H1 (cell line): Measurements from ENCODE around the gene MMP11. TPM values are rescaled to one million over a fixed set of nuclear protein-coding genes. Genes with fewer than 3 reads are reported as not detected.

Source experiments
- ASH2L ChIP-seq: fragments of 200-600, 300-600 bp; sonication (generic); IDR thresholded peaks from one replicate; pipeline ENCODE4 v1.7.1; 2017; ENCODE audit warnings: low read length
- ATF3 ChIP-seq: IDR thresholded peaks from 2 replicates; pipeline ENCODE4 v1.6.1; 2011; ENCODE audit warnings: low read depth, mild to moderate bottlenecking, low read length; ENCODE audit not compliant: insufficient read depth
- BACH1 ChIP-seq: IDR thresholded peaks from 2 replicates; pipeline ENCODE4 v1.6.1; 2012; ENCODE audit warnings: low read length, improper control_type of control experiment
- BRCA1 ChIP-seq: IDR thresholded peaks from 2 replicates; pipeline ENCODE4 v1.6.1; 2012; ENCODE audit warnings: low read depth, low read length, improper control_type of control experiment
- CBX8 ChIP-seq: fragments of 300-800, 300-1000 bp; sonication (generic); IDR thresholded peaks from 2 replicates; pipeline ENCODE4 v1.7.1; 2016; ENCODE audit warnings: low read depth, low read length, borderline replicate concordance
- EP300 ChIP-seq, 2 experiments: IDR thresholded peaks; 1 replicate in 1 of 2; 2 replicates in 1 of 2; pipeline ENCODE4 v1.6.1; 2011 to 2012; ENCODE audit warnings: low read depth in 2 of 2, low read length in 2 of 2, mild to moderate bottlenecking in 2 of 2, borderline replicate concordance in 1 of 2, inconsistent platforms in 1 of 2, moderate library complexity in 1 of 2
- EZH2 ChIP-seq: fragments of 200-600 bp; sonication (generic); IDR thresholded peaks from 2 replicates; pipeline ENCODE4 v1.7.1; 2012; ENCODE audit warnings: low read depth, mild to moderate bottlenecking, moderate library complexity, low read length, inconsistent platforms; ENCODE audit not compliant: severe bottlenecking
- GABPA ChIP-seq: IDR thresholded peaks from 2 replicates; pipeline ENCODE4 v1.6.1; 2011; ENCODE audit warnings: mild to moderate bottlenecking, low read length, moderate library complexity, borderline replicate concordance; ENCODE audit not compliant: insufficient read depth
- HDAC6 ChIP-seq: IDR thresholded peaks from one replicate; pipeline ENCODE4 v1.7.1; 2012; ENCODE audit warnings: low read depth, mild to moderate bottlenecking, inconsistent platforms, low read length, moderate library complexity
- KDM4A ChIP-seq: IDR thresholded peaks from one replicate; pipeline ENCODE4 v1.7.1; 2012; ENCODE audit warnings: low read depth, mild to moderate bottlenecking, moderate library complexity, low read length, inconsistent platforms; ENCODE audit not compliant: severe bottlenecking
- NANOG ChIP-seq: IDR thresholded peaks from 2 replicates; pipeline ENCODE4 v1.6.1; 2011; ENCODE audit warnings: low read length, low read depth, mild to moderate bottlenecking, inconsistent platforms; ENCODE audit not compliant: insufficient read depth, poor library complexity, severe bottlenecking
- PHF8 ChIP-seq: fragments of 200-600 bp; sonication (generic); conservative IDR thresholded peaks from 2 replicates; pipeline ENCODE4 v1.7.1; 2012; ENCODE audit warnings: low read depth, mild to moderate bottlenecking, inconsistent platforms, low read length, moderate library complexity
- RBBP5 ChIP-seq: IDR thresholded peaks from 2 replicates; pipeline ENCODE4 v1.7.1; 2012; ENCODE audit warnings: low read depth, mild to moderate bottlenecking, inconsistent platforms, low read length, moderate library complexity, borderline replicate concordance
- RFX5 ChIP-seq: IDR thresholded peaks from 2 replicates; pipeline ENCODE4 v1.6.1; 2011; ENCODE audit warnings: low read depth, low read length, improper control_type of control experiment, borderline replicate concordance
- RXRA ChIP-seq: IDR thresholded peaks from 2 replicates; pipeline ENCODE4 v1.6.1; 2011; ENCODE audit warnings: low read depth, mild to moderate bottlenecking, low read length, moderate library complexity; ENCODE audit not compliant: insufficient read depth
- SAP30 ChIP-seq: fragments of 300-600 bp; sonication (generic); IDR thresholded peaks from 2 replicates; pipeline ENCODE4 v1.7.1; 2012; ENCODE audit warnings: low read length, moderate library complexity, mild to moderate bottlenecking, inconsistent platforms; ENCODE audit not compliant: insufficient read depth, insufficient replicate concordance
- SIN3A ChIP-seq, 2 experiments: IDR thresholded peaks in 1 of 2; conservative IDR thresholded peaks in 1 of 2; 2 replicates each; pipeline ENCODE4 v1.6.1; 2011 to 2012; ENCODE audit warnings: low read length in 2 of 2, improper control_type of control experiment in 1 of 2, low read depth in 1 of 2, mild to moderate bottlenecking in 1 of 2
- SIRT6 ChIP-seq: IDR thresholded peaks from one replicate; pipeline ENCODE4 v1.7.1; 2012; ENCODE audit warnings: low read length, inconsistent platforms
- SRF ChIP-seq: IDR thresholded peaks from 2 replicates; pipeline ENCODE4 v1.6.1; 2011; ENCODE audit warnings: mild to moderate bottlenecking, low read depth, low read length, moderate library complexity
- TAF1 ChIP-seq: IDR thresholded peaks from 2 replicates; pipeline ENCODE4 v1.6.1; 2011; ENCODE audit warnings: mild to moderate bottlenecking, low read depth, low read length
- USF2 ChIP-seq: IDR thresholded peaks from 2 replicates; pipeline ENCODE4 v1.6.1; 2011; ENCODE audit warnings: low read length, improper control_type of control experiment
- polyA plus RNA-seq, 7 experiments: library from polyadenylated mRNA; depleted of rRNA in 3 of 7; stranded (reverse) in 5 of 7; unstranded in 2 of 7; fragments of >200 nt in 5 of 7; fragments of 200-250 nt in 2 of 7; gene quantifications; 1 replicate in 5 of 7; 2 replicates in 1 of 7; 4 replicates in 1 of 7; pipeline versions ENCODE4 v1.2.1 to v1.2.3, GENCODE V29; 2011 to 2013; ENCODE audit warnings: missing spikeins in 2 of 7, mixed read lengths in 2 of 7
- total RNA-seq: library from RNA; stranded (reverse); fragmentation: NEBNext Ultra II Directional; extraction: Animal tissue kit (Norgen Biotek cat#: 25700); gene quantifications from 2 replicates; pipeline ENCODE4 v1.2.1, GENCODE V29; 2021

MMP11 gene
- total and polyA plus RNA-seq, 2 of the 8 experiments (the other 6 are each of a cell fraction or from before 2014, with no cell fraction given): 10.2 to 18.3 TPM

GRCh38 chr22:23750714-23751440 lies 21.8 kb upstream of the MMP11 start, which contains the start of gene ZNF70 (continued):
- TF ChIP-seq SRF (no peak), EP300 (IDR thresholded peaks at IDR 0.05; ENCODE audit: borderline replicate concordance in 1 of 2, low read depth in 2 of 2, low read length in 2 of 2) (peak in 1 of 2 experiments; percentile 55; a peak in 1 of 3 replicates), RXRA (no peak), EZH2 (no peak), PHF8 (no peak; the same call in none of the 2 replicates), GABPA (peak; percentile 82; the same call in 1 of the 2 replicates), ASH2L (peak; percentile 89), KDM4A (peak; percentile 92), NANOG (no peak), BACH1 (no peak), SAP30 (no peak), RFX5 (peak; percentile 63; the same call in 1 of the 2 replicates), SIN3A (conservative IDR thresholded peaks at IDR 0.05 in 1 of 2, IDR thresholded peaks at IDR 0.05 in 1 of 2; ENCODE audit: low read depth in 1 of 2, low read length in 2 of 2) (peak; percentile 27 to 31; a peak in 1 of 4 replicates), HDAC6 (no peak), CBX8 (no peak), TAF1 (peak; percentile 75), SIRT6 (no peak), ATF3 (no peak), RBBP5 (peak; percentile 81; the same call in 1 of the 2 replicates), BRCA1 (no peak), USF2 (no peak)
